OCI-LY7 (cell line): ENCODE results near the gene IKZF3.

Experiments
- CTCF ChIP-seq: fragments of 200-600 bp; sonication (generic); conservative IDR thresholded peaks from 2 replicates; pipeline ENCODE4 v1.5.1; 2014; ENCODE audit warnings: mild to moderate bottlenecking, antibody characterized with exemption, low read length, moderate library complexity, mixed read lengths
- EZH2phosphoT487 ChIP-seq: fragments of 200-600 bp; sonication (generic); IDR thresholded peaks from 2 replicates; pipeline ENCODE4 v1.6.1; 2018; ENCODE audit warnings: low read depth, borderline replicate concordance, mild to moderate bottlenecking, mixed run types, antibody characterized with exemption, low read length, moderate library complexity, mixed read lengths

GRCh38 chr17:39813631-39814030, 50.5 kb downstream of the IKZF3 start:
- TF ChIP-seq CTCF (no peak), EZH2phosphoT487 (no peak)
